Osteocyte (in vitro differentiated cells): Measurements from ENCODE around the gene ADCY2. TPM values are rescaled to one million over a fixed set of nuclear protein-coding genes. Genes with fewer than 3 reads are reported as not detected.

ENCODE experiments used
- DNase-seq: peaks from one replicate; pipeline ENCODE4 v3.0.0; 2021; ENCODE audit warnings: mixed read lengths; ENCODE audit not compliant: unreplicated experiment; ENCODE audit errors: extremely low spot score
- H3K27ac Mint-ChIP-seq: one replicate; pipeline ENCODE4 v1.8.0; 2021; ENCODE audit warnings: mild to moderate bottlenecking, mixed read lengths; ENCODE audit not compliant: unreplicated experiment
- H3K27me3 Mint-ChIP-seq: one replicate; pipeline ENCODE4 v1.8.0; 2021; ENCODE audit warnings: mixed read lengths; ENCODE audit not compliant: unreplicated experiment
- H3K36me3 Mint-ChIP-seq: one replicate; pipeline ENCODE4 v1.8.0; 2021; ENCODE audit warnings: mixed read lengths; ENCODE audit not compliant: unreplicated experiment
- H3K4me1 Mint-ChIP-seq: one replicate; pipeline ENCODE4 v1.8.0; 2021; ENCODE audit warnings: mixed read lengths; ENCODE audit not compliant: unreplicated experiment
- H3K4me3 Mint-ChIP-seq: one replicate; pipeline ENCODE4 v1.8.0; 2021; ENCODE audit warnings: mild to moderate bottlenecking, moderate library complexity, mixed read lengths; ENCODE audit not compliant: unreplicated experiment
- H3K9me3 Mint-ChIP-seq: one replicate; pipeline ENCODE4 v1.8.0; 2021; ENCODE audit warnings: mixed read lengths; ENCODE audit not compliant: unreplicated experiment
- CTCF ChIP-seq: fragments of 200-600 bp; sonication (generic); IDR thresholded peaks from 2 replicates; pipeline ENCODE4 v1.5.0; 2021; ENCODE audit warnings: antibody characterized with exemption, mild to moderate bottlenecking, moderate library complexity
- total RNA-seq: library from RNA; stranded (reverse); gene quantifications from 2 replicates; pipeline ENCODE4 v1.2.1, GENCODE V29; 2021

Gene ADCY2
- total RNA-seq, 1 donor from 2014 or later: not detected

GRCh38 chr5:7714697-7715096, 318.8 kb downstream of the ADCY2 start:
- DNase-seq: no peak
- Mint-ChIP-seq H3K4me3 (no peak overlapping the region), H3K9me3 (peaks cover 5% of the 10 kb centered on the region), H3K27ac (no peak overlapping the region), H3K4me1 (peaks cover 7% of the 10 kb centered on the region), H3K36me3 (no peaks in the 10 kb centered on the region), H3K27me3 (no peaks in the 10 kb centered on the region)
- no peak for TF ChIP-seq CTCF

GRCh38 chr5:7717691-7718090, 321.8 kb downstream of the ADCY2 start:
- DNase-seq: no peak
- Mint-ChIP-seq H3K27me3 (no peaks in the 10 kb centered on the region), H3K36me3 (no peaks in the 10 kb centered on the region), H3K4me3 (no peak overlapping the region), H3K27ac (no peak overlapping the region), H3K4me1 (peaks cover 7% of the 10 kb centered on the region), H3K9me3 (no peaks in the 10 kb centered on the region)
- TF ChIP-seq CTCF: no peak

GRCh38 chr5:7728076-7728475, 332.1 kb downstream of the ADCY2 start:
- no peak for TF ChIP-seq CTCF

GRCh38 chr5:7741415-7742065, 345.6 kb downstream of the ADCY2 start:
- no peak overlapping the region for H3K27ac Mint-ChIP-seq
- no peaks in the 10 kb centered on the region for H3K4me1 Mint-ChIP-seq
- TF ChIP-seq CTCF: no peak
- H3K27me3 Mint-ChIP-seq: peaks cover 18% of the 10 kb centered on the region
- no peak overlapping the region for H3K4me3 Mint-ChIP-seq
- no peak for DNase-seq
- no peaks in the 10 kb centered on the region for H3K36me3 Mint-ChIP-seq
- H3K9me3 Mint-ChIP-seq: no peaks in the 10 kb centered on the region

More at GRCh38 chr5:7728076-7728475, 332.1 kb downstream of the ADCY2 start:
- peaks cover 5% of the 10 kb centered on the region for H3K27me3 Mint-ChIP-seq
- DNase-seq: no peak
- no peak overlapping the region for H3K4me3 Mint-ChIP-seq
- H3K36me3 Mint-ChIP-seq: no peaks in the 10 kb centered on the region
- no peaks in the 10 kb centered on the region for H3K9me3 Mint-ChIP-seq
- H3K4me1 Mint-ChIP-seq: no peaks in the 10 kb centered on the region
- no peak overlapping the region for H3K27ac Mint-ChIP-seq

GRCh38 chr5:7742241-7742656, 346.3 kb downstream of the ADCY2 start:
- H3K4me3 Mint-ChIP-seq: no peak overlapping the region
- H3K27me3 Mint-ChIP-seq: peaks cover 23% of the 10 kb centered on the region
- no peaks in the 10 kb centered on the region for H3K9me3 Mint-ChIP-seq
- TF ChIP-seq CTCF: no peak
- no peaks in the 10 kb centered on the region for H3K36me3 Mint-ChIP-seq
- no peak overlapping the region for H3K27ac Mint-ChIP-seq
- no peaks in the 10 kb centered on the region for H3K4me1 Mint-ChIP-seq
- no peak for DNase-seq
